ENCODE results near the gene RFC1.

DNA sequence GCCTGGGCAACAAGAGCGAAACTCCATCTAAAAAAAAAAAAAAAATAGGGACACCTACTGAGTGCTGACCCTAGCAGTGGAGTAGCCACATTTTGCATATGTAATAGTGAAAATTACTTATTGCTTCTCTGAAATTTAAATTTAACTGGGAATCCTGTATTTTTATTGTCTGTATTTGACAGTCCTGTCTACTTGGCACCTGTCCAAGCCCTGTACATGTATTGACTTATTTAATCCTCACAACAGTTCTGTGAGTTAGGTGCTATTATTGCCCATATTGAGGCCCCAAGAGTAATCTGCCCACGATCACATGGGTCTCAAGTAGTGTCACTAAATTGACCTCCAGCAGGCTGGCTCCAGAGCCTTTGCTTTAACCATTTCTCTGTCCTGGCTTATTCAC, 102.3 kb downstream of the RFC1 start:
- TF ChIP-seq, protein P1, sequence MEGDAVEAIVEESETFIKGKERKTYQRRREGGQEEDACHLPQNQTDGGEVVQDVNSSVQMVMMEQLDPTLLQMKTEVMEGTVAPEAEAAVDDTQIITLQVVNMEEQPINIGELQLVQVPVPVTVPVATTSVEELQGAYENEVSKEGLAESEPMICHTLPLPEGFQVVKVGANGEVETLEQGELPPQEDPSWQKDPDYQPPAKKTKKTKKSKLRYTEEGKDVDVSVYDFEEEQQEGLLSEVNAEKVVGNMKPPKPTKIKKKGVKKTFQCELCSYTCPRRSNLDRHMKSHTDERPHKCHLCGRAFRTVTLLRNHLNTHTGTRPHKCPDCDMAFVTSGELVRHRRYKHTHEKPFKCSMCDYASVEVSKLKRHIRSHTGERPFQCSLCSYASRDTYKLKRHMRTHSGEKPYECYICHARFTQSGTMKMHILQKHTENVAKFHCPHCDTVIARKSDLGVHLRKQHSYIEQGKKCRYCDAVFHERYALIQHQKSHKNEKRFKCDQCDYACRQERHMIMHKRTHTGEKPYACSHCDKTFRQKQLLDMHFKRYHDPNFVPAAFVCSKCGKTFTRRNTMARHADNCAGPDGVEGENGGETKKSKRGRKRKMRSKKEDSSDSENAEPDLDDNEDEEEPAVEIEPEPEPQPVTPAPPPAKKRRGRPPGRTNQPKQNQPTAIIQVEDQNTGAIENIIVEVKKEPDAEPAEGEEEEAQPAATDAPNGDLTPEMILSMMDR (IDR thresholded peaks at IDR 0.05) = no peak
- TF ChIP-seq POLR2A (IDR thresholded peaks at IDR 0.05) = no peak
